ENCODE measurements around the gene PLCB3. TPM values are rescaled to one million over a fixed set of nuclear protein-coding genes. Genes with fewer than 3 reads are reported as not detected.

The PLCB3 gene
- total RNA-seq, 4 donors from 2014 or later, result 14.7 to 26.5 (median 19.7) TPM

DNA sequence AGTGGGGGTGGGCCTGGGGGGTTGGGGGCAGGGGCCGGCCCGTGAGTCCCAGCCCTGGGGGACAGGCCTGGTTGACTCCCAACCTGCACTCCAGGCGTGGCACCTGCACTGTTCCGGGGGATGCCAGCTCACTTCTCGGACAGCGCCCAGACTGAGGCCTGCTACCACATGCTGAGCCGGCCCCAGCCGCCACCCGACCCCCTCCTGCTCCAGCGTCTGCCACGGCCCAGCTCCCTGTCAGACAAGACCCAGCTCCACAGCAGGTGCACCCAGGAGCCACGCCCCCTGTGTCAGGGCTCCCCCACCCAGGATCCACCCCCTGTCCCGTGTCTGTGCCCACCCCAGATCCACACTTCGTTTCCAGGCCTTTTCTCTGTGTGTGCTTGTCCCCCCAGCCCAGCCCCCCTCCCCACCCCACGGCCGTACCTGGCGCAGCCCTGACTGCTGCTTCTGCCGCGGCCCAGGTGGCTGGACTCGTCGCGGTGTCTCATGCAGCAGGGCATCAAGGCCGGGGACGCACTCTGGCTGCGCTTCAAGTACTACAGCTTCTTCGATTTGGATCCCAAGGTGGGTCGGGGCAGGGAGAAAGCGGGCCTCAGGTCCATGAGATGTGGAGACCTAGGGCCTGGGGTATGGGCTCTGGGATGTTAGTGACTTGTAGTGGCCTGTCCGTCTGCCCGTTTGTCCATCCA is 40.0 kb upstream of the PLCB3 start:
- no peak for ATAC-seq (ENCODE audit: low FRiP score)
- no peak for TF ChIP-seq CTCF (IDR thresholded peaks at IDR 0.05)
- no peak for DNase-seq (ENCODE audit: low spot score)

- ATAC-seq (ENCODE audit: low FRiP score) (no peak), DNase-seq (ENCODE audit: low spot score) (no peak)
- no peak for TF ChIP-seq CTCF (IDR thresholded peaks at IDR 0.05)
These were observed 34.5 kb upstream of the PLCB3 start for GRCh38 chr11:64216879-64217278.

DNA sequence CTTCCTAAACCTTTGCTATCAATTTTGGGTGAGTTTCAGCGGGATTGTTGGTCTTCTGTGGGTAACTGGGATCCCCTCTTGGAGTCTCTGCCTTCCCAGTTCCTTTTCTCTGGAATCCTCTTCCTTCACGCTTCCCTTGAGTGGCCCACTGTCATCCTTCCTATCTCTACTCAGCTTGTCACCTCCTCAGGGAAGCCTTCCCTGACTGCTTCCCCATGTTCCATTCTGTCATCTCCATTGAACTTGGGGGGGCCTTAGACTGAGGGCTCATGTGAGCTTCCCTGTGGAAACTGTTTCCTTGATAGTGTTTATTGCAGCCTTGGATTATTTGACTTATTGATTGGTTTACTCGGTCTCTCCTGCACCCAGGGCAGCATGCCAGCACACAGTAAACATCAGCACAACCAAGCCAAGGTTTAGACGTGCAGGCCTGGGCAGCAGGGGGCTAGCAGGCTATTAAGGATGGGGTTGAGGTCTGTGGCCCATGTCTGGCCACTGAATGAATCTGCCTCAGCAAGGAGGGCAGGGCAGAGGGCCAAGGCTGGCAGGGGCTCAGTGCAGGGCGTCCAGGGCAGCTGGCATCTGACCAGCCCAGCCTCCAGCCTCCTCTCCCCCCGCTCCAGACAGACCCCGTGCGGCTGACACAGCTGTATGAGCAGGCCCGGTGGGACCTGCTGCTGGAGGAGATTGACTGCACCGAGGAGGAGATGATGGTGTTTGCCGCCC is 32.5 kb upstream of the PLCB3 start:
- peak; percentile 19 for ATAC-seq (ENCODE audit: low FRiP score)
- no peak for DNase-seq (ENCODE audit: low spot score)
- no peak for TF ChIP-seq CTCF (IDR thresholded peaks at IDR 0.05)

- ATAC-seq (ENCODE audit: low FRiP score) (peak; percentile 30), DNase-seq (ENCODE audit: low spot score) (no peak)
- TF ChIP-seq CTCF (IDR thresholded peaks at IDR 0.05), result no peak
These were observed 32.0 kb upstream of the PLCB3 start for GRCh38 chr11:64219354-64219684.

DNA sequence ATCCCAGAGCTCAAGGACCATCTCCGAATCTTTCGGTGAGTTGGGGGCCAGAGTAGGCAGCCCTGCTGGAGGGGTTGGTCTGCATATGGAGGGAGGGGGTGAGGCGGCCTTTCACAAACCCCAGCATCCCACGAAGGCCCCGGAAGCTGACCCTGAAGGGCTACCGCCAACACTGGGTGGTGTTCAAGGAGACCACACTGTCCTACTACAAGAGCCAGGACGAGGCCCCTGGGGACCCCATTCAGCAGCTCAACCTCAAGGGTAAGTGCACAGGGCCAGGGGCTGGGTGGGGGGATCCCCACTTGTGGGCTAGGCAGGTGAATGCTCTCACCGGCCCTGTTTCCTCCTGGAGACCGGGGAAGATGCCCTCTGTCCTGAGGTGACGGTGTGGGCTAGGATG is 31.6 kb upstream of the PLCB3 start:
- no peak for DNase-seq (ENCODE audit: low spot score)
- no peak for ATAC-seq (ENCODE audit: low FRiP score)
- no peak for TF ChIP-seq CTCF (IDR thresholded peaks at IDR 0.05)

- no peak for ATAC-seq (ENCODE audit: low FRiP score)
- TF ChIP-seq CTCF (IDR thresholded peaks at IDR 0.05), result no peak
- DNase-seq (ENCODE audit: low spot score), result no peak
These were observed 31.1 kb upstream of the PLCB3 start for GRCh38 chr11:64220271-64220670.

DNA sequence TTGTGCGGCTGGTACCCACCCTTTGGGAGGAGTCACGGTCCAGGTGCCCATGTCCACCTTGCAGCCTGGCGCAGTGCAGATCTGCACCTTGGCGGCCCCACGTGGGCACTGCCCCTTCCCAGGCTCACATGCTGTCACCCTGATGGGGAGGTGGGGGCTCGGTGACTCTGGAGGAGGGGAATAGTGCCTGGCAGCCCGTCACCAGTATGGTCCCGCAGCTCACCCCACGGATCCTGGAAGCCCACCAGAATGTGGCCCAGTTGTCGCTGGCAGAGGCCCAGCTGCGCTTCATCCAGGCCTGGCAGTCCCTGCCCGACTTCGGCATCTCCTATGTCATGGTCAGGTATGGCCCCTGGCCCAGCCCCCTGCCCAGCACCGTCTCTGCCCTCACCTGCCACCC is 30.5 kb upstream of the PLCB3 start:
- TF ChIP-seq CTCF (IDR thresholded peaks at IDR 0.05), result no peak
- ATAC-seq (ENCODE audit: low FRiP score) (no peak), DNase-seq (ENCODE audit: low spot score) (no peak)

All from omental fat pad (tissue), 4 donors.